Pancreas (tissue), 10 donors: Measurements from ENCODE around the gene CD101. TPM values are rescaled to one million over a fixed set of nuclear protein-coding genes. Genes with fewer than 3 reads are reported as not detected.

ENCODE experiments used
- ATAC-seq, 4 donors: fragments of 200-7000 bp; cut with Tn5 transposase; one replicate each; pipeline versions ENCODE4 v1.8.0 to v1.9.1; 2020; ENCODE audit warnings: mild to moderate bottlenecking in 4 of 4, moderate library complexity in 4 of 4
- DNase-seq, 6 donors: peaks; one replicate each; pipeline ENCODE4 v3.0.0-alpha.2; 2020
- FAIRE-seq: peaks from 2 replicates; lab custom pipeline; 2012; peaks lifted over from hg19 to GRCh38; lab: Jason Lieb, UNC
- H3K27ac ChIP-seq, 4 donors: fragments of 200-600 bp; sonication (generic); 1 replicate in 3 of 4; 2 replicates in 1 of 4; pipeline versions ENCODE4 v1.5.0 to v1.8.0; 2020
- H3K27me3 ChIP-seq, 4 donors: fragments of 200-600 bp; one replicate each; pipeline ENCODE4 v1.8.0; 2021
- H3K36me3 ChIP-seq, 3 donors: fragments of 200-600 bp; sonication (generic) in 1 of 3; one replicate each; pipeline versions ENCODE4 v1.5.0 to v1.8.0; 2020 to 2021
- H3K4me1 ChIP-seq, 3 donors: fragments of 200-600 bp; one replicate each; pipeline ENCODE4 v1.8.0; 2021
- H3K4me3 ChIP-seq, 4 donors: fragments of 200-600 bp; sonication (generic) in 2 of 4; one replicate each; pipeline versions ENCODE4 v1.5.0 to v1.8.0; 2020 to 2021
- H3K9me3 ChIP-seq, 4 donors: fragments of 200-600 bp; one replicate each; pipeline ENCODE4 v1.8.0; 2021
- WGBS, 2 donors: extraction: QIAGEN DNeasy Blood & Tissue Kit; methylation state at CpG; one replicate each; pipeline ENCODE4 v1.1.7; 2013; 5-methylcytosine and 5-hydroxymethylcytosine counted together
- intact Hi-C, 3 donors: fragments of 100-400 bp; cut with DNase I; formaldehyde crosslinking; loops; one replicate each; pipeline versions ENCODE4 v1.11.1 to v1.14.2; 2022
- polyA plus RNA-seq, 2 donors: library from polyadenylated mRNA; stranded (reverse); fragments of 200-250 nt; gene quantifications; one replicate each; pipeline ENCODE4 v1.2.3, GENCODE V29; 2013
- total RNA-seq, 6 donors: library from RNA; stranded (reverse); fragmentation: NEBNext Ultra II Directional in 4 of 6; extraction: Animal tissue kit (Norgen Biotek cat#: 25700) in 4 of 6; gene quantifications; one replicate each; pipeline versions ENCODE4 v1.2.1 to v1.2.4, GENCODE V29; 2021 to 2023
- TF ChIP-seq, protein P1 (sequence below), 4 donors: fragments of 200-600 bp; sonication (generic) in 3 of 4; IDR thresholded peaks; one replicate each; pipeline versions ENCODE4 v1.5.0 to v1.8.0; 2021; ENCODE audit warnings: antibody characterized with exemption in 4 of 4
- donor health status: healthy with polysubstance abuse.
- donor health status: DM: no; HTN: no; CAD: no; lungs with moderate emphysema.
- donor health status: DM: no; HTN: no; CAD: no.
- donor health status: control.
- donor health status: control.
- donor health status: Bipolar disorder and iron deficiency.
- donor health status: DM: yes; HTN: yes; CAD: no.
- donor health status: DM: no; HTN: no; CAD: no.
- donor health status: DM: no; HTN: no; CAD: no.
- donor health status: DM: yes; HTN: yes; CAD: no.

The CD101 gene
- 1 to 10 TPM in 4 of 6 donors, under 1 TPM in 2; 0.51 to 2.0 (median 1.2) TPM for total RNA-seq
- 1 to 10 TPM; 1.5 to 3.4 TPM for polyA plus RNA-seq

- no peak within 1 kb of the TSS for H3K4me3 ChIP-seq
- peaks cover 0 to 4% (median 0%) of the 10 kb centered on the region in 3 donors for H3K4me1 ChIP-seq
- FAIRE-seq (no peak), DNase-seq (no peak), ATAC-seq (peak in 1 of 4 donors; percentile 25)
- TF ChIP-seq, protein P1, sequence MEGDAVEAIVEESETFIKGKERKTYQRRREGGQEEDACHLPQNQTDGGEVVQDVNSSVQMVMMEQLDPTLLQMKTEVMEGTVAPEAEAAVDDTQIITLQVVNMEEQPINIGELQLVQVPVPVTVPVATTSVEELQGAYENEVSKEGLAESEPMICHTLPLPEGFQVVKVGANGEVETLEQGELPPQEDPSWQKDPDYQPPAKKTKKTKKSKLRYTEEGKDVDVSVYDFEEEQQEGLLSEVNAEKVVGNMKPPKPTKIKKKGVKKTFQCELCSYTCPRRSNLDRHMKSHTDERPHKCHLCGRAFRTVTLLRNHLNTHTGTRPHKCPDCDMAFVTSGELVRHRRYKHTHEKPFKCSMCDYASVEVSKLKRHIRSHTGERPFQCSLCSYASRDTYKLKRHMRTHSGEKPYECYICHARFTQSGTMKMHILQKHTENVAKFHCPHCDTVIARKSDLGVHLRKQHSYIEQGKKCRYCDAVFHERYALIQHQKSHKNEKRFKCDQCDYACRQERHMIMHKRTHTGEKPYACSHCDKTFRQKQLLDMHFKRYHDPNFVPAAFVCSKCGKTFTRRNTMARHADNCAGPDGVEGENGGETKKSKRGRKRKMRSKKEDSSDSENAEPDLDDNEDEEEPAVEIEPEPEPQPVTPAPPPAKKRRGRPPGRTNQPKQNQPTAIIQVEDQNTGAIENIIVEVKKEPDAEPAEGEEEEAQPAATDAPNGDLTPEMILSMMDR (IDR thresholded peaks at IDR 0.05), result no peak
- H3K36me3 ChIP-seq, result no peaks in the 10 kb centered on the region
- H3K27ac ChIP-seq, result no peak within 1 kb of the TSS
- 90 to 91% methylated on average over 3 of the region's 3 CpGs for WGBS, 2 donors
- no peaks in the 10 kb centered on the region for H3K9me3 ChIP-seq
- intact Hi-C loops, result no loop called here
- H3K27me3 ChIP-seq, result no peaks in the 10 kb centered on the region
These were observed at the start of gene CD101 for GRCh38 chr1:117001254-117001927. Gene CD101 (plus strand): TSS chr1:117001760. CDS start chr1:117001818, 58 bp downstream.

DNA sequence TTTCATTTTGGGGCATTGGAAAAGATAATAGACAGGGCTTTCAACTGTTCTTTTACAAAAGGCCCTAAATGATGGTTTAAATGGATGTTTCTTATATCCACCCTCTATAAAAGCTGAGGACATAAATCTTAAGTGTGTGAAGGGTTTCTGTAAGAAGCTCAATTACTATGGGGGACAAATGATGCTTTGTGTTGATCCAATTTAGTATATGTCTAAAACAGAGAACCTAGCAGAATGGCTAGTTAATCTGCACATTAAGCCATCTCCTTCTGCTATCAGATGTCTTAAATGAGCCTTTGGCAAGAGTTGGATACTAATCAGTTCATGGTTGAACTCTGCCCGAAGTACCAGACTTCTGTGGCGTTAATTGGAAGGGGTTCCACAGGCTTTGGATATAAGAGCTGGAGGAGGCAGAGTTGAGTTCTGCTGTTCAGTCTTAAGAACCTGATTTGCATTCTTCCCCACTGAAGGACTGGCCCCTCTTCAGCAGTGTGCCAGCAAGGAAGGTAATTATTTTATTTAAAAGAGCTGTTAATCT lies 48.8 kb upstream of the CD101 start:
- Histone ChIP-seq H3K4me1 (no peaks in the 10 kb centered on the region), H3K36me3 (peaks cover 0 to 16% (median 5%) of the 10 kb centered on the region in 3 donors), H3K27me3 (no peaks in the 10 kb centered on the region), H3K4me3 (no peak overlapping the region), H3K9me3 (no peaks in the 10 kb centered on the region), H3K27ac (no peak overlapping the region)
- no peak for ATAC-seq
- intact Hi-C loops, result no loop called here
- no peak for FAIRE-seq
- 76 to 92% methylated on average over 2 of the region's 2 CpGs for WGBS, 2 donors
- TF ChIP-seq, protein P1 (IDR thresholded peaks at IDR 0.05), result no peak
- no peak for DNase-seq

GRCh38 chr1:116954440-116954839 lies 47.1 kb upstream of the CD101 start:
- TF ChIP-seq, protein P1 (IDR thresholded peaks at IDR 0.05), result no peak
- WGBS, 2 donors, result 40 to 53% methylated on average over 3 of the region's 3 CpGs
- H3K36me3 ChIP-seq, result peaks cover 0 to 11% (median 5%) of the 10 kb centered on the region in 3 donors
- no peak overlapping the region for H3K27ac ChIP-seq
- ATAC-seq (peak in 3 of 4 donors; percentile 31 to 56 (median 53)), DNase-seq (no peak), FAIRE-seq (no peak)
- H3K27me3 ChIP-seq, result no peaks in the 10 kb centered on the region
- no peaks in the 10 kb centered on the region for H3K4me1 ChIP-seq
- intact Hi-C loops, result no loop called here
- no peaks in the 10 kb centered on the region for H3K9me3 ChIP-seq
- H3K4me3 ChIP-seq, result no peak overlapping the region

DNA sequence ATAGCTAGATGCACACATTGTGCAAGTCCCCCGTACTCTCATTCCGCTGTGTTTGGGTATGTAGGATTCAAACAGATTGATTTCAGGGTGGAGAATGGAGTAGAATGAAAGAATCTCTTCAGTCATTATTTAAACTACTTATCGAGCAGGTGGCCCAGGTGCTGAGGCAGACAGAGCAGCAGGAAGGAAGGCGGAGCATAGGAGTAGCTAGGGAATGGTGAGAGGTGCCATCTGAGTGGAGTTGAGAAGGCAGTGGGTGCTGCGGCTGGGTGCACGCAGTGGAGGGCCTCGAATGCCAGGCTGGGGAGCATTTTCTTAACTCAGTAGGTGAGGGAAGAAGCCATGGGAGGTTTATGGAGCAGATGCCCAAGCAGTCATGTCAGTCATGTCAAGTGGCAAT lies 45.2 kb upstream of the CD101 start:
- intact Hi-C loops, result no loop called here
- ATAC-seq, result peak in 3 of 4 donors; percentile 43 to 71 (median 63)
- DNase-seq, result no peak
- WGBS, 2 donors, result 43 to 56% methylated on average over 7 of the region's 7 CpGs
- Histone ChIP-seq H3K4me3 (no peak overlapping the region), H3K27ac (no peak overlapping the region), H3K4me1 (no peaks in the 10 kb centered on the region), H3K36me3 (no peaks in the 10 kb centered on the region), H3K27me3 (no peaks in the 10 kb centered on the region), H3K9me3 (no peaks in the 10 kb centered on the region)
- no peak for FAIRE-seq
- TF ChIP-seq, protein P1 (IDR thresholded peaks at IDR 0.05), result no peak

DNA sequence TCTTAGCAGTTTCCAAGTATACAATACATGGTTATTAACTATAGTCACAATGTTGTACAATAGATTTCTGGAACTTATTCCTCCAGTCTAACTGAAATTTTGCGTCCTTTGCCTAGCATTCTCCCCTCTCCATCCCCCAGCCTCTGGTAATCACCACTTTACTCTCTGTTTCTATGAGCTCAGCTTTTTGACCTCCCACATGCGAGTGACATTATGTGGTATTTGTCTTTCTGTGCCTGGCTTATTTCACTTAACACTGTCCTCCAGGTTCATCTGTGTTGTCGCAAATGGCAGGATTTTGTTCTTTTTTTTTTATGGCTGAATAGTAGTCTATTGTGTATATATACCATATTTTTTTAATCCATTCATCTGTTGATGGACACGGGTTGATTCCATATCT lies 43.9 kb upstream of the CD101 start:
- Histone ChIP-seq H3K27me3 (no peaks in the 10 kb centered on the region), H3K27ac (no peak overlapping the region), H3K4me1 (no peaks in the 10 kb centered on the region), H3K9me3 (no peaks in the 10 kb centered on the region), H3K4me3 (no peak overlapping the region), H3K36me3 (peaks cover 0 to 12% (median 0%) of the 10 kb centered on the region in 3 donors)
- TF ChIP-seq, protein P1 (IDR thresholded peaks at IDR 0.05), result no peak
- ATAC-seq, result no peak
- intact Hi-C loops, result no loop called here
- no peak for DNase-seq
- WGBS, 2 donors, result 82 to 89% methylated on average over 4 of the region's 4 CpGs
- no peak for FAIRE-seq
